ENCODE results near the gene INPP5K. TPM values are rescaled to one million over a fixed set of nuclear protein-coding genes. Genes with fewer than 3 reads are reported as not detected.

Gene INPP5K
- total RNA-seq, 2 donors from 2014 or later, result 27.6 to 35.5 TPM

GRCh38 chr17:1494736-1495253 is 21.6 kb downstream of the INPP5K start:
- intact Hi-C loops (cut with DNase I), result no loop called here
- no peak for DNase-seq
- H3K9ac ChIP-seq (ENCODE audit: low read depth in 2 of 2, low read length in 2 of 2), result no peak overlapping the region
- TF ChIP-seq, protein P1, sequence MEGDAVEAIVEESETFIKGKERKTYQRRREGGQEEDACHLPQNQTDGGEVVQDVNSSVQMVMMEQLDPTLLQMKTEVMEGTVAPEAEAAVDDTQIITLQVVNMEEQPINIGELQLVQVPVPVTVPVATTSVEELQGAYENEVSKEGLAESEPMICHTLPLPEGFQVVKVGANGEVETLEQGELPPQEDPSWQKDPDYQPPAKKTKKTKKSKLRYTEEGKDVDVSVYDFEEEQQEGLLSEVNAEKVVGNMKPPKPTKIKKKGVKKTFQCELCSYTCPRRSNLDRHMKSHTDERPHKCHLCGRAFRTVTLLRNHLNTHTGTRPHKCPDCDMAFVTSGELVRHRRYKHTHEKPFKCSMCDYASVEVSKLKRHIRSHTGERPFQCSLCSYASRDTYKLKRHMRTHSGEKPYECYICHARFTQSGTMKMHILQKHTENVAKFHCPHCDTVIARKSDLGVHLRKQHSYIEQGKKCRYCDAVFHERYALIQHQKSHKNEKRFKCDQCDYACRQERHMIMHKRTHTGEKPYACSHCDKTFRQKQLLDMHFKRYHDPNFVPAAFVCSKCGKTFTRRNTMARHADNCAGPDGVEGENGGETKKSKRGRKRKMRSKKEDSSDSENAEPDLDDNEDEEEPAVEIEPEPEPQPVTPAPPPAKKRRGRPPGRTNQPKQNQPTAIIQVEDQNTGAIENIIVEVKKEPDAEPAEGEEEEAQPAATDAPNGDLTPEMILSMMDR (IDR thresholded peaks at IDR 0.05), result no peak
- H3K27ac ChIP-seq, result no peak overlapping the region
- no peaks in the 10 kb centered on the region for H3K9me3 ChIP-seq
- H3K4me1 ChIP-seq, result peaks cover 14% of the 10 kb centered on the region
- no peak overlapping the region for H3K4me3 ChIP-seq
- no peaks in the 10 kb centered on the region for H3K36me3 ChIP-seq
- H3K27me3 ChIP-seq, result no peaks in the 10 kb centered on the region

- H3K27ac ChIP-seq, result no peak overlapping the region
- H3K4me1 ChIP-seq, result peaks cover 20% of the 10 kb centered on the region
- H3K9ac ChIP-seq (ENCODE audit: low read depth in 2 of 2, low read length in 2 of 2), result no peak overlapping the region
- no peaks in the 10 kb centered on the region for H3K36me3 ChIP-seq
- no peak overlapping the region for H3K4me3 ChIP-seq
- no peaks in the 10 kb centered on the region for H3K27me3 ChIP-seq
- intact Hi-C loops (cut with DNase I), result no loop called here
- TF ChIP-seq, protein P1 (IDR thresholded peaks at IDR 0.05), result no peak
- no peak for DNase-seq
- H3K9me3 ChIP-seq, result no peaks in the 10 kb centered on the region
These were observed 22.2 kb downstream of the INPP5K start for GRCh38 chr17:1494203-1494602.

- TF ChIP-seq, protein P1 (IDR thresholded peaks at IDR 0.05), result no peak
- H3K9ac ChIP-seq (ENCODE audit: low read depth in 2 of 2, low read length in 2 of 2), result peak overlapping the region in 1 of 2 donors; percentile 83
These were observed 23.0 kb downstream of the INPP5K start for GRCh38 chr17:1493291-1493980.

DNA sequence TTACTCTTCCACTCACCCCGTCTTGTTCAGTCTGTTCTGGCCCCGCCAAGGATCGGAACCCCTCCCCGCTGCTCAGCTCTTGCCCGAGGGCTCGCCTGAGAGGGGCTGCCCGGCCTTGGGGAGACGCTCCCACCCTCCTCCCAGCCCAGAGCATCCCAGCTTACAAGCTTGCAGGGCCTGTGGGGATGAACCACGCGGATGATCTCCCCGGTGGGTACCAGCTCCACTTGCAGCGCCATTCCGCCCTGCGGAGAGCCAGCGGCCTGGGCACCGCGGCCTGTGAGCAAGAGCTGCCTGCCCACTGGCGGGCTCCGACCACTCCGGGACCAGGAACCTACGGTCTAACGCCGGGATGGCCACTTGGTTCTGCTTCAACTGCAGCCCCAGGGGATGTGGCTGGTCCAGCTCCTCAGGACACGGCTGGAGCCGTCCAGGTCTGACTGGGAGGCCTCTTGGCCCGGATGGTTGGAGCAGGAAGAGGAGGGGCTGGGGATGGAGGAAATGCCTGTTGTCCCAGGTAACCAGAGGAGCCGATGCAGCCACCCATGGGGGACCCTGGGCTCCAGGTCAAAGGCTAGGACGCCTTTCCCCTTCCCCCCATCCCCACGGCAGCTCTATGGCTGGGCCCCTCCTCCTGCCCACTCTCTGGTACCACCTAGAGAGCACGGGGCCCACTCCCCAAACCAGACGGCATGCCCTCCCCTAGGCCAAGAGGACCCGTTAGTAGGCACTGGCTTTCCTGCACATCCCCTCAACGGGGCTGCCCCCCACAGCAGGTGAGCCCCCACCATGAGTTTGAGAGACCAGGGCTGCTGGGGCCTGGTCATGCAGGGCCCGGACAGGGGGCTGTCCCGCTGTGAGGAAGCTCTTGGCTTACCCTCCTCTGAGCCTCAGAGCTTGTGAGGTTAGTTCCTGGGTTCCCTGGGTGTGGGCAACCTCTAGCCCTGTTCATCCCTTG is 23.9 kb downstream of the INPP5K start, which contains the start of gene MYO1C:
MYO1C (minus strand) TSS at position 438 of the 958 bp plus-strand sequence; CDS start at position 239, 199 bp downstream.
- no peaks in the 10 kb centered on the region for H3K9me3 ChIP-seq
- peaks cover 29% of the 10 kb centered on the region for H3K4me1 ChIP-seq
- H3K36me3 ChIP-seq, result no peaks in the 10 kb centered on the region
- TF ChIP-seq, protein P1 (IDR thresholded peaks at IDR 0.05), result no peak
- H3K9ac ChIP-seq (ENCODE audit: low read depth in 2 of 2, low read length in 2 of 2), result peak within 1 kb of the TSS; percentile 83 to 94
- H3K27ac ChIP-seq, result peak within 1 kb of the TSS; percentile 69
- intact Hi-C loops (cut with DNase I), result no loop called here
- H3K27me3 ChIP-seq, result no peaks in the 10 kb centered on the region
- DNase-seq, result peak; percentile 43
- peak within 1 kb of the TSS; percentile 50 for H3K4me3 ChIP-seq

More at GRCh38 chr17:1493291-1493980, 23.0 kb downstream of the INPP5K start:
- Histone ChIP-seq H3K36me3 (no peaks in the 10 kb centered on the region), H3K27ac (peak overlapping the region; percentile 69), H3K4me3 (no peak overlapping the region), H3K4me1 (peaks cover 28% of the 10 kb centered on the region), H3K27me3 (no peaks in the 10 kb centered on the region), H3K9me3 (no peaks in the 10 kb centered on the region)
- intact Hi-C loops (cut with DNase I), result no loop called here
- peak; percentile 61 for DNase-seq

Measured in colonic mucosa (tissue), 4 donors.